A204.1 (cell line): ENCODE data around the gene VIT.
"Not testable (repeated sequence)": the region's sequence is repeated elsewhere in the genome, so short reads cannot be mapped to it uniquely, and the experiment has no call there.

Experiments
- FAIRE-seq: peaks from 2 replicates; lab custom pipeline; 2012; peaks lifted over from hg19 to GRCh38; lab: Jason Lieb, UNC

Gene VIT

DNA sequence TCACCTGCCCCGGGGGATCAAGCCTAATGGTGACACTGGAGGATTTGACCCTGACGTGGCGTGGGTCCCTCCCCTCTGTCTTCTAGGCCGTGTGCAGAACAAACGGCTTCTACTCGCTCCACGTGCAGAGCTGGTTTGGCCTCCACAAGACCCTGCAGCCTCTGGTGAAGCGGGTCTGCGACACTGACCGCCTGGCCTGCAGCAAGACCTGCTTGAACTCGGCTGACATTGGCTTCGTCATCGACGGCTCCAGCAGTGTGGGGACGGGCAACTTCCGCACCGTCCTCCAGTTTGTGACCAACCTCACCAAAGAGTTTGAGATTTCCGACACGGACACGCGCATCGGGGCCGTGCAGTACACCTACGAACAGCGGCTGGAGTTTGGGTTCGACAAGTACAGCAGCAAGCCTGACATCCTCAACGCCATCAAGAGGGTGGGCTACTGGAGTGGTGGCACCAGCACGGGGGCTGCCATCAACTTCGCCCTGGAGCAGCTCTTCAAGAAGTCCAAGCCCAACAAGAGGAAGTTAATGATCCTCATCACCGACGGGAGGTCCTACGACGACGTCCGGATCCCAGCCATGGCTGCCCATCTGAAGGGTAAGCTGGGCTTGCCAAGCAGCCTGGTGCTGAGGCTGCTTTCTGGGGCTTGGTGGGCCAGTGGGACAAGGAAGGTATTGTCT is 112.0 kb downstream of the VIT start:
- FAIRE-seq: no peak

DNA sequence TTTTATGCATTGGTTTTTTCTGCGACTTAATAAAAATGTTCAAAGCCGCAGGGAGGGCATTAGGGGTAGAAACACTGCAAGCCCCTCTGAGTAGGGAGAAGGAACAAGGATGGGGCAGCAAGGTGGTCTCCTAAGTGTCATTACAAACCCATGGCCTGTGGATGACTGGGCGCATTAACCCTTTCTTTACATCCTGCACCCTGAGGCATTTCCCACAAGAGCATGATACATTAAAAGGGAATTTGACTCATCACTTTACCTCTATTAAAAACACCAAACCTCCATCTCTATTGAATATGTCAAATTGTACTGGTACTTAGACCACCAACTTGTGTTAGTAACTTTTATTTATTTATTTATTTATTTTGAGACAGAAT is 112.5 kb downstream of the VIT start:
- FAIRE-seq: no peak

DNA sequence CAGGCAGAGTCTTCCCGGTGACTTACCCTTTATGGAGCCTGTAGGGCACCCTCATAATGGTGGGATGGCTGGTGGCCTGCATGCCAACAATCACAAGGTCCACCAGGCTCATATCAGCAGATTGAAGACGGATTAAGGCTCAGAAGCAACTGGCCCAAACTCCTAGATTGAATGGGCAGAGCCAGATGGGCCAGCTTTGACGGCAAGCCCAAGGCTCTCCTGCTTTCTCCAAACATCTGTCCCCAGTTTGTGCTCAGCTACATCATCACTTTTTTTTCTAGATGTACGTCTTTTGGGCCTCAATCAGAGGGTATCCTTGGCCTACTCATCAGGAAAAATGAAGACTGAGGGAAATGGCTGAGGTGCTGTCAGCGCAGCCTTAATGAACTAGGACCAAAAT is 114.6 kb downstream of the VIT start:
- FAIRE-seq: no peak

DNA sequence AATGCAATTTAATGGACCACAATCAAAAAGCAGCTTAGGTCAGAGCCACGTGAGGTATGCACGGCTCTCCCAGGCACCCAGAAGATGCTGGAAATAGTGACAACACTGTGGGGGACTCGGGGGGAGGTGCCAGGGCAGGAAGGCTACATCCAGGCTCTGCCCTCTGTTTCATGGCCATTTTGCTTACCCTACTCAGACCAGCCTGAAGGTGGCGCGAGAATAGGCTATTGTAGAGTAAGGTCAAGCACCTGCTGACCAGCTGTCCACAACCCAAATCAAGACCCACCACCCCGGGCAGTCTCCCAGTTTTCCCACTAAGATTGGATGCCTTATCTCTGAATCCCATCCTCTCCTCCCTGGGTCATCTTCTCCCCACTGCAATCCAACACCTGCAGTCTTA is 115.7 kb downstream of the VIT start:
- no peak for FAIRE-seq

DNA sequence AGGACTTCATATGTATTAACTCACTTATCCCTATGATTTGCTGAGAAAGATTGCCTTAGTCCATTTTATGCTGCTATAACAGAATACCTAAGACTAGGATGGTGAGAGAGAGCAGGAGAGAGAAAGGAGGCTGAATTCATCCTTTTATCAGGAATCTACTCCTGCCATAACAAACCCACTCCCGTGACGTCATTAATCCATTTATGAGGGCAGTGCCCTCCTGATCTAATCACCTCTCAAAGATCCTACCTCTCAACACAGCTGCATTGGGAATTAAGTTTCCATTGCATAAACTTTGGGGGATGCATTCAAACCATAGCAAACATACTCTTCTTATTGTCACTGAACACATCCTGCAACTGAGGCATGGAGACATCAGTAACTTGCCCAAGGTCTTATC is 122.0 kb downstream of the VIT start:
- FAIRE-seq: no peak

DNA sequence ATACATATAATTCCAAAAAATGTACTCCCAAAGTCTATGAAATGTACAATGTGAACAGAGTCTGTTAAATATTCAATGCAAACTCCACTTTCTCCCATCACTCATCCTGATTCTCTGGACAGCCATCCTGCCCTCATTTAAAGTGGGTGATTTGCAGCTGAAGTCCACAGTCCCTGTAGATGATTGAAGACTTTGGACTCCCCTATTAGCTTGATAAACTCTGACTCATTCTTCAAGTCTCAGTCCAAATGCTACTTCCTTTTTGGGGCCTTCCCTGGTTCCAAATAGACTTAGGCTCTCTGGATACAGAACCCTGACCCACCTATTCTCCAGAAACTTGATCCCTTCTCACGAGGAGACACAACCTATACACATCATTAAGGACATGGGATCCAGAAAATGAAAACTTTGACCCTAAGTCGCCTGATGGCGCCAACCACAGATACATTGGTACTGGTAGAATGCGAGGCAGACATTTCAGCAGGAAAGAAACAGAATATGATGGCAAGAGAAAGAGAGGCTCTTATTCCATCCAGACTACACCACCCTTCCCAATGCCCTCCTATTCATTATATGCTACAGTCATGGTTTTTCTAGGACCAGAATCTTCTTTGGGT is 122.7 kb downstream of the VIT start:
- no peak for FAIRE-seq

DNA sequence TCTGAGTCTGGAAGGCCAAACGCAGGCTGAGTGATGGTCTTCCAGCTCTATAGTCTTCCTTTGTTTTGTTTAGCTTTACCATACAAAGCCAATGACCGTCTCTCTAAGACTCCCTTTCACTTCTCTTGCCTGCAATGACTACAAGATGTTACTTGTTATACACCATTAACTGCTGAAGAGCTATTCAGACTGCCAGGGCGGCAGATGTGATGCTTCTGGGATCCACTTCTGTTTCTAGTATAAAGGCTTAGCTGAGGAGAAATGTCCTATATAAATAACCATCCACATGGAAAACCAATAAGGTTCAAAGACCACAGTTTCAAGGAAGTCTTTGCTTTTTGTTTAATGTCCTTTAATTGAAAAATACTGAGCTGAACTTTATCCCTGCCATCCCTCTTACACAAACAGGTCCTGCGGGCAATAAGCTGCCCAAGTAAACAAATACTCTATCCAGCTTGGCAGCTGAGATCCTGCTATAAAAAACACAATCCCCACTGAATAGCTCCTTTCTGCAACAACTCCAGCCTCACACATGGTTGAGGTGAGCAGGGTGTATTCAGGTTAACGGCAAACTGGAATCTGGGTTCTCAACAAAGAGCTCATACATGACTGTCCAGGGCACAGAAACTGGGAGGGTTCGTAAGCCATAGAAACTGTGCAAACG is 124.6 kb downstream of the VIT start:
- no peak for FAIRE-seq

DNA sequence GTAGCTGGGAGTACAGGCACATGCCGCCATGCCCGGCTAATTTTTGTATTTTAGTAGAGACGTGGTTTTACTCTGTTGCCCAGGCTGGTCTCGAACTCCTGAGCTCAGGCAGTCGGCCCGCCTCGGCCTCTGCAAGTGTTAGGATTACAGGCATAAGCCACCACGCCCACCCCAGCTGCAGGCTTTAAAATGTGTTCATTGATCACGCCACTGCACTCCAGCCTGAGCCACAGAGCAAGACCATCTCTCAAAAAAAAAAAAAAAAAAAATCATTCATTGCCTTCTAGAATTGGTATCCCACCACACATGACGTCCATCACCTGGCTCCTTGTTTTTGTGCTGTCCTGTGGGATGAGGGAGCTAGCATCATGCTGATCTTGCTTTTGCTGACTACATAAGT is 127.4 kb downstream of the VIT start:
- no peak for FAIRE-seq

DNA sequence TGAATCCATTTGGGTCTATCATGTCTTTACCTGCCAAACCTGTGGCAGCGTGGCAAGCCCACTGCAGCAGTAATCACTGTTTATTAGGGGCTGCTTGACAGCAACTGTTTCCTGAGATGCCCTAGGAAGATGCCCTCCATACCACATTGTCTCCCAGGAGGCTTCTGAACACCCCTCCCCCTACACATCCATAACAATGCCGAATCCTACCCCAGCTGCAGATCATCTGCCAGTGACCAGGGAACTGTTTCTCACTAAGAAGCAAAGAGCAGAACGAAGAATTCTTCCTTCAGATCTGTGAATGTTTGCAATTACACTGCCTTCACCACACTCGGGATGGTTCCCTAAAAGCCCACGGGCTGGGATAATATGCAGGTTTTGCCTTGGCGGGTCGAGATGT is 127.8 kb downstream of the VIT start:
- no peak for FAIRE-seq

DNA sequence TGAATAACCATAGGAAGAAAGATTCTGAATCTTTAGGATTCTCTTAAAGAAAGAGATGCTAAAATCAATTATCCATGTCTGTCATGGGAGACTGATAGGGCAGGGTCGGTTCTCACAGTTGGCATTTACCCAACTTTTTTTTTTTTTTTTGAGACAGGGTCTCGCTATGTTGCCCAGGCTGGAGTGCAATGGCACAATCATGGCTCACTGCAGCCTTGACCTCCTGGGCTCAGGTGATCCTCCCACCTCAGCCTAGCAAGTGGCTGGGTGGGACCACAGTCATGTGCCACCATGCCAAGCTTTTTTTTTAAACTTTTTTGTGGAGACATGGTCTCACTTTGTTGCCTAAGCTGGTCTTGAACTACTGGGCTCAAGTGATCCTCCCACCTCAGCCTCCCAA is 128.2 kb downstream of the VIT start:
- not testable (repeated sequence) for FAIRE-seq

DNA sequence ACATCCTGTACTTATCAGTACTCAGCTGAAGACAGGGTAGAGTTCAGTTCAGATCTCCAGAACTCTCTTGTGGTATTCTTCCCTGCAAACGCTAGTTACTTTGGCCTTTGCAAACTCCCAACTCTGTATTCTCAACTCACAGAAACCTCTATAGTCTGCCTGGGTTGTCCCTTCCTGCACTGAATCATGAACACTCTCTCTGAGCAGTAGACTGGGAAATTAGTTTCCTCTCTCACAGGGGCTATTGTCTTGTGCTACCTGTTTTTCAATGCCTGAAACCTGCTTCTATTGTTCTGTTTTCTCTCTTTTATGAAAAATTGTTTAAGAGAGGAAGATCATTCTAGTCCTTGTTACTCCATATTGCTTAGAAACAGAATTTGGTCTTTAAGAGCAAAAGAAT is 134.7 kb downstream of the VIT start:
- FAIRE-seq: no peak

DNA sequence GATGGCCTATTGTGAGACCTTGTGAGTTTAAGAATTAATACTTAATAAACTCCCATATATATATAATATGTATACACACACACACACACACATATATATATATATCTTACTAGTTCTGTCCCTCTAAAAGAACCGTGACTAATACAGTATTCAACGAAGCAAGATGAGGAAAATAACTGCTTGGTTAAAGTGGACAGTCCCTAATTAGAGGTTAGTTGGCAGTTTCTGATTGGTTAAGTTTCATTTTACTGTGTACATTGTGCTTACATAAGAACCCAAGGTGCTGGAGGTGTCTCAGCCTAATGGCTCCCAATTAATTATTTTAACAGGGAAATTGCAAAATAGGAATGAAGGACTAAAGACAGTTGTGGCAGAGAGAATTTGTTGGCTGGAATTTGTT is 137.7 kb downstream of the VIT start:
- FAIRE-seq: no peak

DNA sequence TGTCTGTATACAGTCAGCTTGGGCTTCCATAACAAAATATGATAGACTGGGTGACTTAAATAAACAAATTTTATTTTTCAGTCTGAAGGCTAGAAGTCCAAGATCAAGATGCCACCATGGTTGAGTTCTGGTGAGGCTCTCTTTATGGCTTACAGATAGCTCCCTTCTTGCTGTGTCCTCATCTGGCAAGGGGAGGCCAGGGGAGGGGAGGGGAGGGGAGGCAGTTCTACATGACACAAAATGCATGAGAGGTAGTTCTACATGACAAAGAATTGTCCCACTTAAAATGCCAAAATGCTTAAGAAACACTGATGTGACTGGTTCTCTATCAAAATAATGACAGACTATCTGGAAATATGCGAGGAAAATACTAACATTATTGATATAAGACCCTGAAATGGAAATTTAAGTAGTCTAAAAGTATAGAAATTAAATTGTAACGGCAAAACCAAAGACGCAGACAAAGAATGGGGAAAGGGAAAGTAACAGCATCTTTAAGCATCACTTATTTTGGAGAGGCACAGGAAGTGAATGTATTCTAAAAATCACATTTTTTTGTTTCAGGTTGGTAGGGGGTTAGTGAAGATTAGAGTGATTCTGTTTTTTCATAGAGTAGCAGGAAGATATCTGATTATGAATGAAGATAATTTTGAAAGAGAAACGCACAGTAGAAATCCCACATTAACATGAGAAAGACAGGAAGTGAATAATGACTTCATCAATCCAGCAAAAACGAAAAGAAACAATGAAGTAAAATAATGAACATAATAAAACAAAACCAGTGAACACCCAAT is 138.4 kb downstream of the VIT start:
- FAIRE-seq: no peak

DNA sequence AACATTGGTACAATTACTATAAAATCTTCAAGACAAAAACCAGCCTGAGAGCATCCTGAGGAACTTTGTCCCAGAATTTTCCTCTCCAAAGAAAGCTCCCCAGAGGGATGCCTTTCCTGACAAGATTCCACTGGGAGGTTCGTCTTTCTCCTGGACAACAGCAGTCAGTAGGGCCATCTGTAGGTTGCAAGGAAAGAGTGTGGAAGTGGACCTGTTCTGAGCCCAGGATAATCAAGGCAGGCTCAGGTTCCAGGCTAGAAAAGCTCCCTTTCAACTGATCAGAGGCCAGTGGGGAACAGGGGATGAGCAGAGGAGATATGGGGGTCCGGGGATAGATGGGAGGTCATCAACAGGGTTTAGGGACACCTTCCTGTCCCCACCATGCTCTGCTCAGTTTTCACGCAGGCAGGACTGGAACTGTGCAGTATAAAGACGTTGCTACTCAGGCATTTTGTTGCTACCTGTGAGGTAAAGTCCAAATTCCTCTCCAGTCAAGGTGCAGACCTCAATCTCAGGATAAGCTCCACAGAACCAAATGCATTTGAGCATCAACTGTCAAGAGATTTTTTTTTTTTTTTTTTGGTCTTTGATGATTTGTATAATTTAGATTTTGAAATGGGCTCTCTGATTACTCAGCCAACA is 143.6 kb downstream of the VIT start:
- no peak for FAIRE-seq

DNA sequence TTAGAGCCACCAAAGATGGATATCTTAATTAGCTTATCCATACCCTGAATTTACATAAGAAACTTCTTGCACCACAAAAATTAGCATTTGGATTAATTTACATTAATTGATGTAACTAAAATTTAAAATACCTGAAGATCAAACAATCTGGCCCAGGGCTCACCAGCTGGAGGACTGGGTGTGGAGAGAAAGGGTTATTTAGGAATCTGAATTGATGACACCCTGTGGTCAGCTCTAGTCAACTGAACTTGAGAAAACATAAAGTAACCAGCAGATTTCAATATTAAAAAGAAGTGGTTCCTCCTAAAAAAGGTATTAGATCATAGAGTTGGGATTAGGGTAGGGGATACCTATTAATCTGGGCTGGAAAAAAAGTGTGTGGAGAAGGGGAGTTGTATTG is 147.3 kb downstream of the VIT start:
- no peak for FAIRE-seq

DNA sequence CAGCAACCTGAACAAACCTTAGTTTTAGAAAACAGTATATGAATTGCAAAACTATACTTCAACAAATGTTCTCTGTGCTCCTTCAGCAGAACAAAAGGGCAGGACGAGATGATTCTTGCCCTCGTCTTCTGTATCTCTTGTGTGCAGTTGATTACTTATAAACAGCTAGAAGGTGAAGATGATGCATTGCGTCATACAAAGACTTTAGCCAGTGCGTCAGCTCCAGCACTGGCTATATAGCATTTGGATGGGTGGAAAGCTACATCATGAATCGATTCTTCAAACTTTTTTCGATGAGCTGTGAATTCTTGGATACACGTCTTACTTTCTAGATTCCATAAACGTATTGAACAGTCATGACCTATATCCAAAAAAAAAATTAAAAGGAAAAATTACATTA is 152.8 kb downstream of the VIT start:
- FAIRE-seq: no peak

DNA sequence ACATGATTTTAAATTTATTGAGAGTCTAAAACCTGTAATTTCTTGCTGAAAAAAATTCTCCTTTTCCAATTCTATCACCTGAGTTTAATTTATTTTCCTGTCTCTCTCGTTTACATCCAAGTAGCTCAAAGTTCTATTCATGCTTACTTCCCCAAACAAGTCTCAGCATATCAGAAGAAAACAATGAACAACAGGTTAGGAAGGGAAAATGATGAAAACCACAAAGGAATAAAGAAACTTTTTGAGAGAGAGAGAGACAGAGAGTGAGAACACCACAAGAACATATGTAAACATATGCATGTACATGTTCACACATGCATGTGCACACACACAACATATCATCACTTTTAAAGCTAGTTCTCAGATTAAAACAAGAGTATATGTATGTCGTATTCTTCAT is 157.7 kb downstream of the VIT start:
- FAIRE-seq: no peak

DNA sequence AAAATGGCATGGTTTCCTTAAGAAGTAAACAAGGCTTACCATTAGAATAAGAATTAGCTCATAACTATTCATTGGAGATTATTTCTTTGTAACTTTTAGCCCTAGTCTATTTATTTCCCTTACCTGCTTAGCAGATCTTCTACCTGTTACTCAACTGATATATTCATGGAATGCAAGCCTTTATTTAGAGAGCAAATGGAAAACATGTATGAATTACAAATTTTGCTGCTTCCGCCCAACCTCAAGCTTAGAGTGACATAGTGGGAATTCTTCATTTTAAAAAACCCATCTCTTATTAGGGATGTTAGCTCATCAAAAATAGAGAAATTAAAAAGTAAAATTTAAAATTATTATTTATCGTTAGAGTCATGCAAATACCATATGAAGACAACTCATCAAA is 158.9 kb downstream of the VIT start:
- FAIRE-seq: no peak

DNA sequence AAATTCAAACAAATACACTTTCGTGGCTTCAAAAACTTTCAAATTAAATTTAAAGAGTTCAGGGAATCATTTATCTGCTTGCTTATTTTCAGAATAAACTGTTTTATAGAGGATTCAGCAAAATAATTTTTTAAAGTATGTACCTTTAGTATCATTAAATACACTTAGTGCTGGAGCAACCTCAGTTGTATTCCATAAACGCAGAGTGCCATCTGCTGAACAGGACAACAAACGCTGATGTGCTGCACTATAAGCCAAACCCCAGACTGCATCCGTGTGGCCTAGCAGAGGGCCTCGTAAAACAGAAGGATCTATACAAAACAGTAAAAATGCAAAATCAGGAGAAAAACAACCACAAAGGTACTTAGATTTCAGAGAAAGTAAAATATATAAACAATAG is 161.2 kb downstream of the VIT start:
- FAIRE-seq: no peak

DNA sequence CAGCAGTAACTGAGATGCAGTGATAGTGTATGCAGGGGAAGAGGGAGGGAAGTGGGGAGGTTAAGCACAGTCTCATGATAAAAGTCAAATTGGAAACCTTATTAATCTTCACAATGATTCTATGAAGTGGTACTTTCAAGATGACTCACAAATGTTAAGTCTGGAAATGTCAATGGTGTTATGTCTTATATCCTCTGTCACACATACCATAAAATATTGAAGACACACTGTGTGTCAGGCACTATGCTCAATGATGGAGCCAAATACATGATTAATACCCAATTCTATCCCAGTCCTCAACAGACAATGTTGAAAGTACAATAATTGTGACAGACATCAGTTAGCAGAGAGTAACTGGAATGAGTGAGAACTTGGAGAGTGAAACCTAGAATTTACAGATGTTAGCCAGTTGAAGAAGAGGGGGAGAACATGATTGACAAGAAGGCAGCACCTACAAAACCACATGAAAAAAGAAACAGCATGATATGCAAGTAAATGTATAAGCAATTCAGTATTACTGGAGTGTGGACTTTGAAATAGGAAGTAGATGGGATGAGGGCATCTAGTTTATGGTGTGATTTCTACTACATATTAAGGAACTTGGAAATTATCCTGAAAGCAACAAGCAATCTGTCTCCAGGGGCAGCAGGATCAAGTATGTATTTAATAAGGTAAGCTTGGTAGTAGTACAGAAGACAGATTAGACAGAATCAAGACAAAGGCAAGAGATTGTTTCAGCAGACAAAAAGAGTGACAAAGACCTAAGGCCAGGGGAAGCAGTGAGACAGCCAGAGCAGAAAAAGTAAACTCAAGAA is 162.3 kb downstream of the VIT start:
- no peak for FAIRE-seq

DNA sequence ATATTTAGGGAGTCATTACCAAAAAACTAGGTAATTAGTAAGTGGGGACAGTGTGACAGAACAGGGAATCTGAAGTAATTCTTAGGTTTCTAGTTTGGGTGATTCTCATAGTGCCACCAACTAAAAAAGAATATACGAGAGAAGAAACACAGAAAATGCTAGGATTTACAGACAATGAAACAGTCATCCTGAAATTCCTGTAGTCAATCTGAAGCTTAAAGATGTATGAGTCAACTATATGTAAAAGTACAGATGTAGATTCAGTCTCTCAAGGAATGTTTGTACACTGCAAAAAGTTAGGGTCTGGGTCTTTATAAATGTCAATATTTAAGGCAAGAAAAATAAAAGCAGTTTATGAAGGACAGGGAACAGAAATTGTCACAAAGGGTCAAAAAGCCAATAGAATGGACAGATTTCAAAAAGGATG is 162.9 kb downstream of the VIT start:
- FAIRE-seq: no peak

DNA sequence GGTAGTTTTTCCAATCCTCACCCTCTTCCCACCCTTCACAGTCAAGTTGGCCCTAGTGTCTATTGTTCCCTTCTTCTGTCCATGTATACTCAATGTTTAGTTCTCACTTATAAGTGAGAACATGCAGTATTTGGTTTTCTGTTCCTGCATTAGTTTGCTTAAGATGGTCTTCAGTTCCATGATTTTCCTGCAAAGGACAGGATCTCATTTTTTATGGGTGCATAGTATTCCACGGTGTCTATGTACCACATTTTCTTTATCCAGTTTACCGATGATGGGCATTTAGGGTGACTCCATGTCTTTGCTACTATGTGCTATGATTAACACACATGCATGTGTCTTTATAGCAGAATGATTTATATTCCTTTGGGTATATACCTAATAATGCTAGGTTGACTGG is 165.4 kb downstream of the VIT start:
- FAIRE-seq: no peak
